ENCODE results near the gene AMER3. TPM values are rescaled to one million over a fixed set of nuclear protein-coding genes. Genes with fewer than 3 reads are reported as not detected.

Gene AMER3
- polyA plus RNA-seq, 1 of the 3 experiments (the other 2 are of a cell fraction) = under 0.01 TPM

DNA sequence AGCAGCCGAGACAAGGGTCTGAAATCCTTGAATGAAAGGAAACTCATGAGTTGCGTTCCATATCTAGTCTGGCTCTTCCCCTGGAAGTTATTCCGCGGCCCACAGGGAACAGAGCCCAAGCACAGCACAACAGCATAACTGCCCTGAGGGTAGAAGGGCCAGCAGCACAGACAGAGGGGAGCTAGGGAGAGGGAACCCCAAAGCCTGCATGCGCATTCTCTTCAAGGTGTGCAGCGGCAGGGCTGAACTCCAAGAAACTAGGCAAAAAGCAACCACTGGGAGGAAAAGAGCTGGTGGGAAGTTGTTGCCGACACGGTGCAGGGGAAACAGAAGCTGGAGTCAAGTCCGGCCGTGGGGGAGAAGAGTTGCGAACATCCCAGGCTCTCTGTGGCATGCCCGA is 14.7 kb upstream of the AMER3 start:
- no peak for TF ChIP-seq YY1 (IDR thresholded peaks at IDR 0.05; ENCODE audit: low read depth)
- TF ChIP-seq FOXM1 (IDR thresholded peaks at IDR 0.05; ENCODE audit: low read depth) = no peak
- no peak for TF ChIP-seq RCOR1 (IDR thresholded peaks at IDR 0.05; ENCODE audit: low read length)
- TF ChIP-seq, protein P1, sequence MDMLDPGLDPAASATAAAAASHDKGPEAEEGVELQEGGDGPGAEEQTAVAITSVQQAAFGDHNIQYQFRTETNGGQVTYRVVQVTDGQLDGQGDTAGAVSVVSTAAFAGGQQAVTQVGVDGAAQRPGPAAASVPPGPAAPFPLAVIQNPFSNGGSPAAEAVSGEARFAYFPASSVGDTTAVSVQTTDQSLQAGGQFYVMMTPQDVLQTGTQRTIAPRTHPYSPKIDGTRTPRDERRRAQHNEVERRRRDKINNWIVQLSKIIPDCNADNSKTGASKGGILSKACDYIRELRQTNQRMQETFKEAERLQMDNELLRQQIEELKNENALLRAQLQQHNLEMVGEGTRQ (IDR thresholded peaks at IDR 0.05; ENCODE audit: borderline replicate concordance, low read depth, low read length) = no peak
- TF ChIP-seq MEF2A (IDR thresholded peaks at IDR 0.05; ENCODE audit: borderline replicate concordance, low read depth) = no peak
- no peak for TF ChIP-seq EP300 (IDR thresholded peaks at IDR 0.05; ENCODE audit: borderline replicate concordance in 1 of 2, low read depth in 1 of 2, low read length in 1 of 2)
- no peak for TF ChIP-seq RAD21 (IDR thresholded peaks at IDR 0.05; ENCODE audit: low read length)
- no peak for TF ChIP-seq RFX5 (IDR thresholded peaks at IDR 0.05; ENCODE audit: low read length)
- no peak for TF ChIP-seq ELF1 (IDR thresholded peaks at IDR 0.05)
- TF ChIP-seq, protein P2, sequence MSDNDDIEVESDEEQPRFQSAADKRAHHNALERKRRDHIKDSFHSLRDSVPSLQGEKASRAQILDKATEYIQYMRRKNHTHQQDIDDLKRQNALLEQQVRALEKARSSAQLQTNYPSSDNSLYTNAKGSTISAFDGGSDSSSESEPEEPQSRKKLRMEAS (IDR thresholded peaks at IDR 0.05; ENCODE audit: low read depth) = no peak
- no peak for TF ChIP-seq POLR2AphosphoS5 (IDR thresholded peaks at IDR 0.05; ENCODE audit: low read depth, low read length)
- no peak for TF ChIP-seq TEAD4 (IDR thresholded peaks at IDR 0.05; ENCODE audit: borderline replicate concordance, insufficient read depth)
- TF ChIP-seq RXRA (IDR thresholded peaks at IDR 0.05; ENCODE audit: borderline replicate concordance, low read depth) = no peak
- TF ChIP-seq, protein P3, sequence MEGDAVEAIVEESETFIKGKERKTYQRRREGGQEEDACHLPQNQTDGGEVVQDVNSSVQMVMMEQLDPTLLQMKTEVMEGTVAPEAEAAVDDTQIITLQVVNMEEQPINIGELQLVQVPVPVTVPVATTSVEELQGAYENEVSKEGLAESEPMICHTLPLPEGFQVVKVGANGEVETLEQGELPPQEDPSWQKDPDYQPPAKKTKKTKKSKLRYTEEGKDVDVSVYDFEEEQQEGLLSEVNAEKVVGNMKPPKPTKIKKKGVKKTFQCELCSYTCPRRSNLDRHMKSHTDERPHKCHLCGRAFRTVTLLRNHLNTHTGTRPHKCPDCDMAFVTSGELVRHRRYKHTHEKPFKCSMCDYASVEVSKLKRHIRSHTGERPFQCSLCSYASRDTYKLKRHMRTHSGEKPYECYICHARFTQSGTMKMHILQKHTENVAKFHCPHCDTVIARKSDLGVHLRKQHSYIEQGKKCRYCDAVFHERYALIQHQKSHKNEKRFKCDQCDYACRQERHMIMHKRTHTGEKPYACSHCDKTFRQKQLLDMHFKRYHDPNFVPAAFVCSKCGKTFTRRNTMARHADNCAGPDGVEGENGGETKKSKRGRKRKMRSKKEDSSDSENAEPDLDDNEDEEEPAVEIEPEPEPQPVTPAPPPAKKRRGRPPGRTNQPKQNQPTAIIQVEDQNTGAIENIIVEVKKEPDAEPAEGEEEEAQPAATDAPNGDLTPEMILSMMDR (IDR thresholded peaks at IDR 0.05) = no peak
- no peak for TF ChIP-seq NRF1 (IDR thresholded peaks at IDR 0.05; ENCODE audit: low read depth, low read length)
- no peak for TF ChIP-seq TCF12 (IDR thresholded peaks at IDR 0.05)

GRCh38 chr2:130743278-130743677 is 12.1 kb upstream of the AMER3 start:
- Histone ChIP-seq H3K27ac (ENCODE audit: low read depth in 2 of 2, low read length in 1 of 2) (no peak overlapping the region; a peak in 2 of 4 replicates), H3F3A (replicated peaks; ENCODE audit: insufficient read depth) (no peaks in the 10 kb centered on the region), H3K4me2 (no peak overlapping the region), H3K4me1 (ENCODE audit: control insufficient read depth in 1 of 2, insufficient read depth in 2 of 2, low read depth in 1 of 2, low read length in 1 of 2) (peaks cover 0 to 16% of the 10 kb centered on the region in 2 experiments; a peak in 2 of 4 replicates), H3K9me3 (no peaks in the 10 kb centered on the region), H2AFZ (ENCODE audit: low read depth) (no peak overlapping the region), H3K9me2 (no peaks in the 10 kb centered on the region), H3K36me3 (replicated peaks in 1 of 2; ENCODE audit: control insufficient read depth in 1 of 2, insufficient read depth in 2 of 2, low read length in 1 of 2) (no peaks in the 10 kb centered on the region), H3K27me3 (ENCODE audit: insufficient read depth) (no peaks in the 10 kb centered on the region), H3K4me3 (ENCODE audit: low read depth in 2 of 2, low read length in 1 of 2) (no peak overlapping the region), H3K9ac (no peak overlapping the region), H4K20me1 (ENCODE audit: insufficient read depth) (no peaks in the 10 kb centered on the region), H3K79me2 (ENCODE audit: insufficient read depth) (no peaks in the 10 kb centered on the region)
- CTCF ChIA-PET = no interaction called here
- POLR2A ChIA-PET = interaction anchor here (4.3 kb wide), 1 partner anchor 15 kb away, joined by 20 read pairs; the partner anchor contains the start of gene GPR148
- no peak for DNase-seq
- TF ChIP-seq RCOR1 (IDR thresholded peaks at IDR 0.05; ENCODE audit: low read length) (no peak), ELF1 (IDR thresholded peaks at IDR 0.05) (no peak)
- WGBS (ENCODE audit: low lambda C conversion rate) = 31% methylated on average over 8 of the region's 8 CpGs

More for the DNA sequence above, 14.7 kb upstream of the AMER3 start:
- no peak for DNase-seq
- Histone ChIP-seq H4K20me1 (ENCODE audit: insufficient read depth) (no peaks in the 10 kb centered on the region), H3K27me3 (ENCODE audit: insufficient read depth) (no peaks in the 10 kb centered on the region), H3K4me3 (ENCODE audit: low read depth in 2 of 2, low read length in 1 of 2) (no peak overlapping the region; a peak in 1 of 4 replicates), H2AFZ (ENCODE audit: low read depth) (no peak overlapping the region), H3K9me3 (no peaks in the 10 kb centered on the region), H3K36me3 (replicated peaks in 1 of 2; ENCODE audit: control insufficient read depth in 1 of 2, insufficient read depth in 2 of 2, low read length in 1 of 2) (no peaks in the 10 kb centered on the region), H3F3A (replicated peaks; ENCODE audit: insufficient read depth) (no peaks in the 10 kb centered on the region), H3K4me1 (ENCODE audit: control insufficient read depth in 1 of 2, insufficient read depth in 2 of 2, low read depth in 1 of 2, low read length in 1 of 2) (peaks cover 0 to 18% of the 10 kb centered on the region in 2 experiments; a peak in 2 of 4 replicates), H3K4me2 (no peak overlapping the region), H3K9me2 (no peaks in the 10 kb centered on the region), H3K79me2 (ENCODE audit: insufficient read depth) (no peaks in the 10 kb centered on the region), H3K9ac (no peak overlapping the region), H3K27ac (ENCODE audit: low read depth in 2 of 2, low read length in 1 of 2) (no peak overlapping the region)
- POLR2A ChIA-PET = no interaction called here
- CTCF ChIA-PET = interaction anchor here (1.1 kb wide), 1 partner anchor 14 kb away, joined by 3 read pairs; no protein-coding TSS in a partner anchor
- WGBS (ENCODE audit: low lambda C conversion rate) = 68% methylated on average over 12 of the region's 12 CpGs

Data from SK-N-SH (cell line).